NCI-H510A (cell line): ENCODE data around the gene UQCRQ.
"Not testable (repeated sequence)": the region's sequence is repeated elsewhere in the genome, so short reads cannot be mapped to it uniquely, and the experiment has no call there.

Experiments used
- DNase-seq: peaks from one replicate; lab custom pipeline; 2025; lab: John Stamatoyannopoulos, UW

Gene UQCRQ

GRCh38 chr5:132834057-132834456, 32.4 kb upstream of the UQCRQ start:
- DNase-seq = no peak

GRCh38 chr5:132836852-132837251, 29.6 kb upstream of the UQCRQ start:
- DNase-seq = no peak

DNA sequence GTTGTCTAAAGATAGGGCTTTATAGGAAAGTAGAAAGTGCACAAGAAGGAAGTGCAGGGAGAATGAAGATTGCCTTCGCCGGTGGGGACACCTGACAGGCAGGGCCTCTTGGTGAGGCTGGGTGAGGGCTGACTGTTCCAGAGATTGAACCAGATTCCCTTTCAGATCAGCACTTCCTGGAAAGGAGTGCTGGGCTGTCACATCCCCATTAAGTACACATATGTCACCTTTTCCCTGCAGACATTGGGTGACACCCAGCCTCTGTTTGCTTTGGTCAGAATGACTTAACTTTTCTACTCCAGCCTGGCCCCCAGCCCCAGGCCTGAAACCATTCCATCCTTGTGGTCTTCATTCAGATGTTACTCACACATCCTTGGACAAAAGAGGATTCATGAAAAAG, 28.6 kb upstream of the UQCRQ start:
- no peak for DNase-seq

DNA sequence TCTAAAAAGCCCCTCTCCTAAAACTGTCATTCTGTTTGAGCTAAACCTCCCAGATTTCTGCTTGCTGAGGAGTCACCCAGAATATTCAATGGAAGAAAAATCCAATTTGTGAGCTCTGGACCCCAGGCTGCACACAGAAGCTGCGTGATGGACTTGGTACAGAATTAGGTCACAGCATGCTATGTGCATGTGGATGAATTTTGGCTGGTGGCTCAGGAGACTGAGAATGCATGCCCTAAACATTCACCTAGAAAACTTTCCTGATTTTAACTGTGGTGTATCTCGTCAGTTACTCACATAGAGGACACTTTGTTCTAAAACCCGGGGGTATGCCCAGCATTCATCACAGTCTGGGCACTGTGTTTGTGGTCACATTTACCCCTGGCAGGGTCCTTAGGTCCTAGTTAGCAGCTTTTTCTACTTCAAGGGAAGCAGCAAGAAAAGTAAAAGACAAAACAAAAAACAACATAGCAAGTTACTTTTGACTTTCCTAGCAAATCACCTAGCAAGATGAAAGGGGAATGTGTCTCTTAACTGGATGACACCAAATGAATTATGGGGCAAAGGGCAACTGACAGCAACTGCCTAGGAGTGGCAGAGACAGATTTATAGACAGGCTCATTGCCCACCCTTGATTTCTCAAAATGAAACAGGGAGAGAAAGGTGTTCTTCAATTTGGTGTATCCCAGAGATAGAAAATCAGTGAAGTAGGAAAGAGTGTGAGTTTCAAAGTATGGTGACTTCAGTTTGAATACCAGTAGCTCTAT, 27.7 kb upstream of the UQCRQ start:
- DNase-seq = no peak

GRCh38 chr5:132839426-132840301, 26.8 kb upstream of the UQCRQ start:
- no peak for DNase-seq

DNA sequence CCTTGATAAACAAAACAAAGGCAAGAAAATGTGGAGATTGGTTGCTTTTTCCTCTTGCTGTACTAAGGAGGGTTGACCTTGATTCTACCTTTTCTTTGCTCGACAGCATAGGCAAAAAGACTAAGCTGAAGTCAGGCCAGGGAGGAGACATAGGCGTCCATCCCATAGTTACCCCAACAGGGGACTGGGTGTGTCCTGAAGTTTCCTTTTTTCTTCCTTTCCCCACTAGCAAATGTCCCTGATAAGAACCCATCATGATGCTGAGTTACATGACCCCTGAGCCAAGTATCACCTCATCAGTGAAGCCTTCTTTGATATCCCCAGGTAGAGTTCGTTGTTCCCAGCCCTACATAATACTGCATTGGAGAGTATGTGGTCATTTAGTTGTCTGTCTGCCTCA, 26.1 kb upstream of the UQCRQ start:
- no peak for DNase-seq

- DNase-seq = no peak
Measured at GRCh38 chr5:132840896-132841295, 25.5 kb upstream of the UQCRQ start.

DNA sequence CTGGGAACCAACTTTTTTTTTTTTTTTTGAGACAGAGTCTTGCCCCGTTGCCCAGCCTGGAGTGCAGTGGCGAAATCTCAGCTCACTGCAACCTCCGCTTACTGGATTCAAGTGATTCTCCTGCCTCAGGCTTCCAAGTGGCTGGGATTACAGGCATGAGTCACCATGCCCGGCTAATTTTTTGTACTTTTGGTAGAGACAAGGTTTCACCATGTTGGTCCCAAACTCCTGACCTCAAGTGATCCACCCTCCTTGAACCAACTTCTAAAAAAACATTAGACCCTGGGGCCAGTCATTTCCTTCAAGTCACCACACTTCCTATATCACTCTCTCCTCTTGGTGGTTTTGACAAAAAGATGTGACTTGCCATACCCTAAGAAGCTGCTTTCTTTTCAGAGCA, 25.1 kb upstream of the UQCRQ start:
- no peak for DNase-seq

GRCh38 chr5:132848270-132848669, 18.2 kb upstream of the UQCRQ start:
- no peak for DNase-seq

DNA sequence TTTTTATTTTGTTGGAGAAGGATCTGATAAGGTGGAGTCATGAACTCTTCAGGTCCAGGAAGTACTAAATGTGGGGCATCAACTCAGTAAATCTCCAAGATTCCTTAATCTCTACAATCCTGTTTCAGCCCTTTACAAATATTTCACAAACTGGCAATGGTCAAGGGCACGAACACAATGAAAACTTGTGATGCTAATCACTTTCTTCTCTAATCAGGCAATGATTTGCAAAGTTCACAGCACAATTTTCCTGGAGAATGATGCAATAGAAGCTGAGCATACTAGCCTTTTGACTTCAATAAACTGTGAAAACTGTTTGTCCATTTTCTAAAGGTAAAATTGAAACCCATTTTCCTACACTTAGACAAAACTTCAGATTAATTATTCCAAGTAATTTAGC, 17.1 kb upstream of the UQCRQ start:
- DNase-seq = no peak

- DNase-seq = no peak
Measured at GRCh38 chr5:132850066-132850465, 16.4 kb upstream of the UQCRQ start.

DNA sequence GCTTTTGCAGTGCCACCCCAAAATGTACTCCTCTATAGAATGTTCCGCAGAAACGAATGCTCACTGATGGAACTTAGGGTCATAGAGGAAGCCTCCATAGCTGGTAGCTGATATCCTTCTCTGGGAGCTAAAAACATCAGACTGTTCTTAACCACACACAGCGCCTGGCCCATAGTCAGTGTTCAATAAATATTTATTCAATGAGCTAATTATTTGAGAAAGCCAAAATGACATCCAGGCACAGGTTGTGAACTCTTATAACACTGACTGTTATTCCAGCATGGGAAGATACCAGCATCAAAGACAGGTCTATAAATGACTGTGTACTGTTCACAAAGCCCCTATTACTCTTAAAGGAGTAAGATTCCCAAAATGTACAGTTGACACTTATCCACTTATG, 13.1 kb upstream of the UQCRQ start:
- no peak for DNase-seq

GRCh38 chr5:132853790-132854189, 12.7 kb upstream of the UQCRQ start:
- DNase-seq = no peak

DNA sequence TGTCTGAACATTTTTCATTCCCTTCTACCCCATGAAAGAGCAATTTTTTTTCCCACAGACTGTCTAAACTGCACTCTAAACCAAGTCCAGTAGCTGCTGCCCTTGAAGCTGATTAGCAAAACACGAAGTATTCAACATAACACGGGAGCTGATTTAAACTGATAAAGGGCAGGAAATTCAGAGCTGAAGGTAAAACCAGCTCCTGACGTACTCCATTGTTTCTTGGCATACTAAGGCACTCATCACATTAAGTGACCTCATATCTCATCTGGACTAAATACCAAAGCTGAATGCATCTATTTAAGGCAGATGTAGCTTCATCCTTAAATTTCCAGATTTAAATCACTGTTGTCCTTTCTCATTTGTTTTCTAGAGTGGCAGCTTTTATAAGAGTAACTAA, 12.1 kb upstream of the UQCRQ start:
- DNase-seq = no peak

DNA sequence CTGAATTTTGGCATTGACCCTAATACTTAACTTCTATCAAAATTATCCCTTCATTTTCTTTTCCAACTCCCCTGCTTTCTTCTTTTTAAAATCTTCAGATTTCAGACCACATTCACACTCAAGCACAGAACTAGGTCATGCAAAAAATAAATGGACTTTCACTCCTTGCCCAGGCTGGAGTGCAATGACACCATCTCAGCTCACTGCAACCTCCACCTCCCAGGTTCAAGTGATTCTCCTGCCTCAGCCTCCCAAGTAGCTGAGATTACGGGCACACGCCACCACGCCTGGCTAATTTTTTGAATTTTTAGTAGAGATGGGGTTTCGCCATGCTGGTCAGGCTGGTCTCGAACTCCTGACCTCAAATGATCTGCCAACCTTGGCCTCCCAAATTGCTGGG, 11.4 kb upstream of the UQCRQ start:
- DNase-seq = not testable (repeated sequence)

GRCh38 chr5:132856011-132856410, 10.4 kb upstream of the UQCRQ start:
- no peak for DNase-seq

- no peak for DNase-seq
Measured at GRCh38 chr5:132859889-132860437, 6.5 kb upstream of the UQCRQ start.

GRCh38 chr5:132860742-132861141, 5.7 kb upstream of the UQCRQ start:
- no peak for DNase-seq

GRCh38 chr5:132865668-132866341, 637 bp upstream of the UQCRQ start:
- DNase-seq = no peak

- no peak for DNase-seq
Measured at GRCh38 chr5:132867046-132867451, 607 bp downstream of the UQCRQ start.

DNA sequence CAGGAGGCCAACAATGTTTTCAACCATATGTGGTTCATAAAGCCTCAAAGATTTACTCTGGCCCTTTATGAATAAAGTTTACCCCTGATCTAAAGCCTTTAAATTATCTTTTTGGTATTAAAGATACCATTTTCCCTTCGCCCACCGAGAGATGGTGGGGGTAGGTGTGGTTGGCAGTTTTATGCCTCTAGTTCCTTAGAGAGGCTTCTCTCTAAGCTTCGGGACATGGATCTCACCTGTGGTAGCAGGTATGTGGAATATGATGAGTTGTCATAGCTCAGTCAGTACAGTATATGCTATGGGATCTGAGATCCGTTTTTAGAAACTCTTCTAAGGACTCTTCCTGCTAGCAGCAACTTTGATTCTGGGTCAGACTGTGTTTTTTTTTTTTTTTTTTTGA, 2.3 kb downstream of the UQCRQ start:
- DNase-seq = no peak

DNA sequence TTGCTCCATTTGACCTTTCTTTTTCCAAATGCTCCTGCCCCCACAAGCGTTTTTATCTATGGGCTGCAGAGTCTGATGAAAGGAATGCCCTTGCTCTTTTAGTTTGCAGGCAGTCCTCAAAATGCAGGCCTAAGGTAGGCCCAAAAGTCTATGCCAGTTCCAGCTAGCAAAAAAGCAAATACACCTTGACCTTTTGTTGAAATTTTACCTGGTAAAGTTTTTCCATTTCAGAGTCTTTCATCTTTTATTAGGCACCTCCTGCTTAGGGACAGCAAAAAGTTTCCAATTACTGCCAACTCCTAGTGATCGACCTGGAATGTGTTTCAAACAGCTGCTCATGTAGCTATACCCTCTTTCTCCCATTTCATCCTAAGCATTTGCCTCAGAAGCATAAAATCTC, 4.4 kb downstream of the UQCRQ start:
- DNase-seq = no peak
